Kasumi-1 (cell line): ENCODE results near the gene DDC.

Experiments used
- DNase-seq, 2 experiments: peaks; one replicate each; lab custom pipeline; 2025; lab: John Stamatoyannopoulos, UW

The DDC gene

GRCh38 chr7:50412973-50413372, 152.2 kb downstream of the DDC start:
- DNase-seq, result no peak

DNA sequence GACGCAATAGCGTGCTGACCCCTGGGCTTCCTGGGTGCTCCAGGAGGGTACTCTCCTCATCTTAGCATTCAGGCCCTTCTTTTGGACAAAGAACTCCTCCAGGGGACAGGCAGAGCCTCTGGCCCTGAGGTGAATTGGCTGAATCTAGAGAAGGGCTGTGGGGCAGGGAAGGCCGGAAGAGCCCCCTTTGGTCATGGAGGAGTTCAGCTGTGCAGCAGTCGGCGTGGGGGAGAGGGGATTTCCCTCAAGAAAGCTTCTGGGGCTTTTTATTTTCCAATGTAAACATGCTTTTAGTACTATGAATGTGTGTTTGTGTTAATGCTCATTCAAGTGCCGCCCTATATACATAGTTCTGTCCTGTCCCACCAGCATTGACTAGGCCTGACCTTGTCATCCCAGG, 153.9 kb downstream of the DDC start:
- no peak for DNase-seq

DNA sequence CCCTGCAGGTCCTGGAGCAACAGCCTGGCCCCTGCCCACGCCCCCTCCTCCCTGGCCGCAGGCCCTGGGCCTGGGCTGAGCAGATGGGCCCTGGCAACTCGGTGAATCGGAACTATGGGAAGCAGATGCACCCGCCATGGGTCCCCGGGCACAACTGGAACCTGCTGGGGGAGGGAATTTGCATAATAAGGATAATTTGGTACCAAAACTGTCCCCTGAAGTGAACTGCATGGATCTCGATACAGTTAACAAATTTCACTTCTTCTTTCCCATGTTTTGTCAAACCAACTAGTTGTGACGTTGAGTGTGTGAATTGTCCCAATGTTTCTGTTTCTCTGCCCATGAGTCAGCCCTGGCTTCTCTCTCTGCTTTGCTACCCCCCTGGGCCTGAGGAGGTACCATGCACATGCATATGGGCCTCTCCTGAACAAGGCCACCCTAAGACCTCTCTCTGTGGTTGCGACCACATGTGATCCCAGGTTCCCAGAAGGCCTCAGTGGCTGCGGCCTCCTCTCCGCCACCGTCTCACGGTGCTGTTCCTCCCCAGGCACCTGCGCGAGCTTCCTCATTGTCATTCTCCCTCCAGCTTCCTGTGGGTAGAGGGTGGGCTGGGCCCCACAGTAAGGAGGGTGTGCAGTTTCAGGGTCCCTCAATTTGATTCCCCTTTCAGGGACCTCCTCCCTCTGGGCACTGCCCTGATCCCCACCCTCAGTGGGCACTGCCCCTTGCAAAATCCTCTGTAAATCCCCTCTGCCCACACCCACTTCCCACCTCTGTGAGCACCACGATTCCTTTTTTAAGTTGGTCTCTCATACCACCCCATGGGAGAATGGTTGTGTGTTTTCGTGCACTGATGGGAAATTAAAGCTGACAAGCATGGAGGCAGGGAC, 155.1 kb downstream of the DDC start:
- DNase-seq, result peak; percentile 29 to 32
